PC-3 (cell line): Measurements from ENCODE around the gene TMEM207. TPM values are rescaled to one million over a fixed set of nuclear protein-coding genes. Genes with fewer than 3 reads are reported as not detected.
"Not testable (repeated sequence)": the region's sequence is repeated elsewhere in the genome, so short reads cannot be mapped to it uniquely, and the experiment has no call there.

ENCODE experiments used
- ATAC-seq: fragments of 200-7000 bp; cut with Tn5 transposase; 2 replicates; pipeline ENCODE4 v1.9.1; 2020; ENCODE audit warnings: mild to moderate bottlenecking, moderate library complexity
- BruUV-seq: library from RNA; stranded (reverse); fragments of 400-500 nt; replicated peaks from 2 replicates; lab custom pipeline; 2021; lab: Mats Ljungman, UMichigan
- CTCF ChIA-PET: fragments of 300-600 bp; sonication (Branson Sonifier 250); formaldehyde crosslinking; loops from one replicate; lab custom pipeline; 2022; ENCODE audit warnings: antibody characterized with exemption; lab: Charles Lee
- POLR2A ChIA-PET: fragments of 300-600 bp; sonication (Branson Sonifier 250); formaldehyde crosslinking; loops from one replicate; lab custom pipeline; 2022; ENCODE audit warnings: antibody characterized with exemption; ENCODE audit not compliant: unreplicated experiment; lab: Charles Lee
- DNase-seq: peaks from one replicate; pipeline ENCODE4 v3.0.0-alpha.2; 2015
- H2AFZ ChIP-seq: fragments of 300-600 bp; sonication (generic); 2 replicates; pipeline ENCODE4 v1.6.0; 2016; ENCODE audit warnings: antibody characterized with exemption, low read length
- H3F3A ChIP-seq: fragments of 300-600 bp; sonication (generic); one replicate; pipeline ENCODE4 v1.6.0; 2017; ENCODE audit warnings: antibody characterized with exemption, low read length, control low read depth, mild to moderate bottlenecking; ENCODE audit not compliant: unreplicated experiment
- H3K27ac ChIP-seq: fragments of 300-600 bp; sonication (generic); 2 replicates; pipeline ENCODE4 v1.5.1; 2016; ENCODE audit warnings: mild to moderate bottlenecking, low read length
- H3K27me3 ChIP-seq: fragments of 300-600 bp; sonication (generic); 2 replicates; pipeline ENCODE4 v1.6.1; 2016; ENCODE audit warnings: low read length, mixed read lengths
- H3K36me3 ChIP-seq: fragments of 300-600 bp; sonication (generic); 2 replicates; pipeline ENCODE4 v1.6.1; 2016; ENCODE audit warnings: low read depth, mixed run types, low read length, mixed read lengths
- H3K4me1 ChIP-seq: fragments of 300-600 bp; sonication (generic); 2 replicates; pipeline ENCODE4 v1.5.1; 2016; ENCODE audit warnings: low read length; ENCODE audit not compliant: insufficient read depth
- H3K4me2 ChIP-seq: fragments of 300-600 bp; sonication (generic); 2 replicates; pipeline ENCODE4 v1.6.0; 2016; ENCODE audit warnings: low read length
- H3K4me3 ChIP-seq: fragments of 300-600 bp; sonication (generic); 2 replicates; pipeline ENCODE4 v1.5.1; 2016; ENCODE audit warnings: mild to moderate bottlenecking, low read length, mixed read lengths
- H3K79me2 ChIP-seq: fragments of 300-600 bp; sonication (generic); 2 replicates; pipeline ENCODE4 v1.6.1; 2017; ENCODE audit warnings: low read length, mixed read lengths
- H3K9ac ChIP-seq: fragments of 300-600 bp; sonication (generic); 2 replicates; pipeline ENCODE4 v1.6.0; 2016; ENCODE audit warnings: mild to moderate bottlenecking, low read length
- H3K9me2 ChIP-seq: fragments of 300-600 bp; sonication (generic); replicated peaks from 2 replicates; pipeline ENCODE4 v1.6.1; 2016; ENCODE audit warnings: mixed run types, low read length, mixed read lengths
- H3K9me3 ChIP-seq: fragments of 300-600 bp; sonication (generic); 2 replicates; pipeline ENCODE4 v1.6.1; 2016; ENCODE audit warnings: low read length, mixed read lengths
- H4K20me1 ChIP-seq: fragments of 300-600 bp; sonication (generic); 2 replicates; pipeline ENCODE4 v1.6.1; 2016; ENCODE audit warnings: low read length, mixed read lengths
- EZH2 ChIP-seq: fragments of 300-600 bp; sonication (generic); IDR thresholded peaks from one replicate; pipeline ENCODE4 v1.6.1; 2017; ENCODE audit warnings: antibody characterized with exemption, mild to moderate bottlenecking, low read length; ENCODE audit not compliant: unreplicated experiment
- EZH2phosphoT487 ChIP-seq: fragments of 300-600 bp; sonication (generic); IDR thresholded peaks from 2 replicates; pipeline ENCODE4 v1.6.1; 2018; ENCODE audit warnings: mild to moderate bottlenecking, antibody characterized with exemption, low read length, borderline replicate concordance
- intact Hi-C: fragments of 100-400 bp; cut with micrococcal nuclease; formaldehyde crosslinking; loops from 2 replicates; pipeline ENCODE4 v1.9.0; 2023
- total RNA-seq: library from RNA; depleted of rRNA; stranded (reverse); fragments of >200 nt; gene quantifications from 2 replicates; pipeline ENCODE4 v1.2.3, GENCODE V29; 2014
- TF ChIP-seq, protein P1 (sequence below): fragments of 300-600 bp; sonication (generic); conservative IDR thresholded peaks from 2 replicates; pipeline ENCODE4 v1.5.1; 2017; ENCODE audit warnings: antibody characterized with exemption, low read depth, mild to moderate bottlenecking, low read length

The TMEM207 gene
- total RNA-seq, 1 experiment from 2014 or later: not detected

DNA sequence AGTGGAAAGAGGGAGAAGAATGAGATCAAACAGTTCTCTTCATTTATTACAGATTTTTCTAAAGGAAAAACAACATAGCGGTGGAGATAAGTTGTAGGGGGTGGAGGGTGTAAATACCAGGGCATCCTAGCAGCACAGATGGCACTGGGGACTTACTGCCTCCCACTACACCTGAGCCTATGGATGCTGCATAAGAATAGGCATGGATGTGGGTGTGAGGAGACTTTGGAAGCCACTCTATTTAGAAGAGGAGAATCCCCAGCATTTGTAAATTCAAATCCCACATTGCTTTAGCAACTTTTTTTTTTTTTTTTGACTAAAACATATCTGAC lies 36.8 kb upstream of the TMEM207 start:
- ChIA-PET CTCF (no interaction called here), POLR2A (no interaction called here)
- no peaks in the 10 kb centered on the region for H3K79me2 ChIP-seq
- no peaks in the 10 kb centered on the region for H3K36me3 ChIP-seq
- TF ChIP-seq EZH2 (no peak), EZH2phosphoT487 (no peak)
- TF ChIP-seq, protein P1, sequence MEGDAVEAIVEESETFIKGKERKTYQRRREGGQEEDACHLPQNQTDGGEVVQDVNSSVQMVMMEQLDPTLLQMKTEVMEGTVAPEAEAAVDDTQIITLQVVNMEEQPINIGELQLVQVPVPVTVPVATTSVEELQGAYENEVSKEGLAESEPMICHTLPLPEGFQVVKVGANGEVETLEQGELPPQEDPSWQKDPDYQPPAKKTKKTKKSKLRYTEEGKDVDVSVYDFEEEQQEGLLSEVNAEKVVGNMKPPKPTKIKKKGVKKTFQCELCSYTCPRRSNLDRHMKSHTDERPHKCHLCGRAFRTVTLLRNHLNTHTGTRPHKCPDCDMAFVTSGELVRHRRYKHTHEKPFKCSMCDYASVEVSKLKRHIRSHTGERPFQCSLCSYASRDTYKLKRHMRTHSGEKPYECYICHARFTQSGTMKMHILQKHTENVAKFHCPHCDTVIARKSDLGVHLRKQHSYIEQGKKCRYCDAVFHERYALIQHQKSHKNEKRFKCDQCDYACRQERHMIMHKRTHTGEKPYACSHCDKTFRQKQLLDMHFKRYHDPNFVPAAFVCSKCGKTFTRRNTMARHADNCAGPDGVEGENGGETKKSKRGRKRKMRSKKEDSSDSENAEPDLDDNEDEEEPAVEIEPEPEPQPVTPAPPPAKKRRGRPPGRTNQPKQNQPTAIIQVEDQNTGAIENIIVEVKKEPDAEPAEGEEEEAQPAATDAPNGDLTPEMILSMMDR: no peak
- H4K20me1 ChIP-seq: no peaks in the 10 kb centered on the region
- H3F3A ChIP-seq: no peaks in the 10 kb centered on the region
- H3K27ac ChIP-seq: no peak overlapping the region
- H3K27me3 ChIP-seq: no peaks in the 10 kb centered on the region
- peak overlapping the region; percentile 66 for H3K4me2 ChIP-seq
- H3K9me3 ChIP-seq: no peaks in the 10 kb centered on the region
- BruUV-seq: no TSS peak
- intact Hi-C loops: loop anchor here (2.0 kb wide), 1 partner anchor 28 kb away; the partner anchor contains the start of gene IL1RAP
- no peak overlapping the region; the same call in 1 of the 2 replicates for H3K4me3 ChIP-seq
- DNase-seq: no peak
- peak overlapping the region; percentile 24; the same call in 1 of the 2 replicates for H2AFZ ChIP-seq
- H3K4me1 ChIP-seq: peaks cover 19% of the 10 kb centered on the region
- H3K9me2 ChIP-seq: no peaks in the 10 kb centered on the region
- H3K9ac ChIP-seq: no peak overlapping the region
- peak; percentile 69; the same call in 1 of the 2 replicates for ATAC-seq

- peak; percentile 95 for ATAC-seq
- intact Hi-C loops: loop anchor here (2.0 kb wide), 1 partner anchor 29 kb away; the partner anchor contains the start of gene IL1RAP
- ChIA-PET POLR2A (no interaction called here), CTCF (no interaction called here)
- BruUV-seq: no TSS peak
- Histone ChIP-seq H4K20me1 (no peaks in the 10 kb centered on the region), H3K4me3 (no peak overlapping the region; the same call in 1 of the 2 replicates), H3K4me1 (peaks cover 16% of the 10 kb centered on the region), H3K4me2 (peak overlapping the region; percentile 66), H2AFZ (peak overlapping the region; percentile 24; the same call in 1 of the 2 replicates), H3K79me2 (no peaks in the 10 kb centered on the region), H3K9ac (no peak overlapping the region), H3K27me3 (no peaks in the 10 kb centered on the region), H3K9me3 (no peaks in the 10 kb centered on the region), H3K9me2 (no peaks in the 10 kb centered on the region), H3K27ac (no peak overlapping the region), H3F3A (no peaks in the 10 kb centered on the region), H3K36me3 (no peaks in the 10 kb centered on the region)
- no peak for TF ChIP-seq EZH2phosphoT487
- TF ChIP-seq, protein P1: no peak
- peak; percentile 82 for DNase-seq
These were observed 36.3 kb upstream of the TMEM207 start for GRCh38 chr3:190485830-190486532.

DNA sequence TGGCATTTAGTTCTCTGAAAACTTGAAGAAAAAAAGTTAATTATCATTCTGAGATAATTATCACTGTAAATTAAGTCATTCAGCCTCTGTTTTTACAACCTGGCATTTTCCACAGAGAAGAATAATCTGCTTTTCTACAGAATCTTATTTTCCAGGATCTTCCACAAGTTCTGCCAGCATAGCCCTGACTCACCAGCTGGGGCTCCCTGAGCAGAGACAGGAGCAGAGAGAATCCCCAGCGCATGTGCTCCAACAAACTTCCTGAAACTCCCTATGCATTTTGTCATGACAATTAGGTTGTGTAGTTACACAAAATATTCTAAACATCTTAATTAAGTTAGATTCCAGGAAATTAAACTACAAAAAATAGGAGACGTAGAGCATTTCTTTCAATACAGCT lies 32.1 kb upstream of the TMEM207 start:
- Histone ChIP-seq H3K79me2 (no peaks in the 10 kb centered on the region), H3K27ac (no peak overlapping the region), H2AFZ (no peak overlapping the region), H3K4me3 (no peak overlapping the region), H3F3A (no peaks in the 10 kb centered on the region), H3K4me1 (peaks cover 12% of the 10 kb centered on the region), H3K36me3 (no peaks in the 10 kb centered on the region), H3K4me2 (no peak overlapping the region), H3K9ac (no peak overlapping the region), H3K9me2 (no peaks in the 10 kb centered on the region), H3K9me3 (no peaks in the 10 kb centered on the region), H3K27me3 (no peaks in the 10 kb centered on the region), H4K20me1 (no peaks in the 10 kb centered on the region)
- no peak for DNase-seq
- ChIA-PET POLR2A (no interaction called here), CTCF (no interaction called here)
- BruUV-seq: no TSS peak
- intact Hi-C loops: no loop called here
- TF ChIP-seq EZH2: no peak
- no peak for TF ChIP-seq EZH2phosphoT487
- TF ChIP-seq, protein P1: no peak
- no peak for ATAC-seq

DNA sequence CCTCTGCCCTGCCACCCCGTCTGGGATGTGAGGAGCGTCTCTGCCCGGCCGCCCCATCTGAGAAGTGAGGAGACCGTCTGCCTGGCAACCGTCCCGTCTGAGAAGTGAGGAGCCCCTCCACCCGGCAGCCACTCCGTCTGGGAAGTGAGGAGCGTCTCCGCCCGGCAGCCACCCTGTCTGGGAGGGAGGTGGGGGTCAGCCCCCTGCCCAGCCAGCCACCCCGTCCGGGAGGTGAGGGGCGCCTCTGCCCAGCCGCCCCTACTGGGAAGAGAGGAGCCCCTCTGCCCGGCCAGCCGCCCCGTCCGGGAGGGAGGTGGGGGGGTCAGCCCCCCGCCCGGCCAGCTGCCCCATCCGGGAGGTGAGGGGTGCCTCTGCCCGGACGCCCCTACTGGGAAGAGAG lies 23.6 kb upstream of the TMEM207 start:
- H3K36me3 ChIP-seq, CTCF ChIA-PET, intact Hi-C loops: not testable (repeated sequence)

More for the DNA sequence above, 23.6 kb upstream of the TMEM207 start:
- BruUV-seq, H3K79me2 ChIP-seq, H3F3A ChIP-seq, H3K9me2 ChIP-seq, H2AFZ ChIP-seq, H3K27me3 ChIP-seq, H3K4me2 ChIP-seq, H3K9ac ChIP-seq, H3K4me1 ChIP-seq, H3K9me3 ChIP-seq, ATAC-seq, POLR2A ChIA-PET, DNase-seq, H4K20me1 ChIP-seq, H3K27ac ChIP-seq, H3K4me3 ChIP-seq: not testable (repeated sequence)
